ENCODE data around the gene ADAMTSL4.

- TF ChIP-seq CTCF (IDR thresholded peaks at IDR 0.05; ENCODE audit: low read depth, low read length, missing input control) (no peak), MAX (IDR thresholded peaks at IDR 0.05) (no peak), REST (IDR thresholded peaks at IDR 0.05) (no peak), SP1 (IDR thresholded peaks at IDR 0.05) (no peak), TAF1 (conservative IDR thresholded peaks at IDR 0.05) (no peak), GABPA (IDR thresholded peaks at IDR 0.05 in 1 of 2, conservative IDR thresholded peaks at IDR 0.05 in 1 of 2) (no peak), NR2F2 (IDR thresholded peaks at IDR 0.05) (no peak), YY1 (IDR thresholded peaks at IDR 0.05) (no peak), EGR1 (IDR thresholded peaks at IDR 0.05; ENCODE audit: low read depth in 2 of 2) (no peak), RAD21 (IDR thresholded peaks at IDR 0.05) (no peak), JUND (IDR thresholded peaks at IDR 0.05) (no peak)
These were observed 40.2 kb upstream of the ADAMTSL4 start for GRCh38 chr1:150508982-150509381.

All from liver (tissue), 3 donors.